GM21447 (cell line): ENCODE results near the gene ISCU.

Experiments
- ATAC-seq: cut with Tn5 transposase; IDR thresholded peaks from one replicate; pipeline ENCODE4 v1.9.1; 2021; ENCODE audit not compliant: unreplicated experiment

ISCU gene

GRCh38 chr12:108562348-108563135, at the start of gene ISCU:
ISCU (plus strand) TSS chr12:108562596; CDS start chr12:108562623, 27 bp downstream.
- peak; percentile 56 for ATAC-seq

GRCh38 chr12:108514468-108514972, 47.9 kb upstream of the ISCU start:
- ATAC-seq = peak; percentile 6

GRCh38 chr12:108514973-108515814, 47.2 kb upstream of the ISCU start, which contains the start of gene FICD:
FICD (plus strand) TSS chr12:108515277; CDS start chr12:108516973, 1,696 bp downstream.
- ATAC-seq = peak; percentile 69

- no peak for ATAC-seq
Observed at GRCh38 chr12:108515916-108516315, 46.5 kb upstream of the ISCU start.

- no peak for ATAC-seq
Observed at GRCh38 chr12:108516511-108517275, 45.7 kb upstream of the ISCU start.

- no peak for ATAC-seq
Observed at GRCh38 chr12:108517288-108518100, 44.9 kb upstream of the ISCU start.

GRCh38 chr12:108518101-108518715, 44.2 kb upstream of the ISCU start:
- ATAC-seq = no peak

GRCh38 chr12:108518716-108519496, 43.5 kb upstream of the ISCU start:
- no peak for ATAC-seq

- ATAC-seq = no peak
Observed at GRCh38 chr12:108519558-108519957, 42.8 kb upstream of the ISCU start.

GRCh38 chr12:108523365-108523764, 39.0 kb upstream of the ISCU start:
- no peak for ATAC-seq

- no peak for ATAC-seq
Observed at GRCh38 chr12:108525681-108526080, 36.7 kb upstream of the ISCU start.

GRCh38 chr12:108526482-108527165, 35.8 kb upstream of the ISCU start:
- ATAC-seq = no peak

- no peak for ATAC-seq
Observed at GRCh38 chr12:108527166-108527496, 35.3 kb upstream of the ISCU start.

GRCh38 chr12:108530161-108530560, 32.2 kb upstream of the ISCU start:
- no peak for ATAC-seq

- ATAC-seq = no peak
Observed at GRCh38 chr12:108531929-108532848, 30.2 kb upstream of the ISCU start.

GRCh38 chr12:108538146-108538545, 24.2 kb upstream of the ISCU start:
- no peak for ATAC-seq

- no peak for ATAC-seq
Observed at GRCh38 chr12:108538616-108539195, 23.7 kb upstream of the ISCU start.
